ENCODE data around the gene SNU13. TPM values are rescaled to one million over a fixed set of nuclear protein-coding genes. Genes with fewer than 3 reads are reported as not detected.
"Not testable (repeated sequence)": the region's sequence is repeated elsewhere in the genome, so short reads cannot be mapped to it uniquely, and the experiment has no call there.

The SNU13 gene
- total RNA-seq = 100 to 1,000 TPM; 113 to 159 (median 126) TPM

- H3K27me3 ChIP-seq = no peaks in the 10 kb centered on the region
- peaks cover 4% of the 10 kb centered on the region for H3K36me3 ChIP-seq
- H3K4me3 ChIP-seq = peak within 1 kb of the TSS; percentile 66
- peak; percentile 96 for DNase-seq (ENCODE audit: low spot score in 2 of 2)
- TF ChIP-seq POLR2AphosphoS5 (IDR thresholded peaks at IDR 0.05) = peak; percentile 82 to 92 (median 82)
- TF ChIP-seq EP300 (IDR thresholded peaks at IDR 0.05) = no peak
- TF ChIP-seq POLR2A (IDR thresholded peaks at IDR 0.05) = peak in 1 of 2 donors; percentile 75
- peak within 1 kb of the TSS; percentile 95 for H3K27ac ChIP-seq
- H3K4me1 ChIP-seq = peaks cover 21% of the 10 kb centered on the region
- no peaks in the 10 kb centered on the region for H3K9me3 ChIP-seq
- 1% methylated on average over 60 of the region's 62 CpGs for WGBS
Observed at GRCh38 chr22:41688365-41689211, at the start of gene SNU13. Gene SNU13, minus strand, starts transcription at chr22:41688867. Its CDS starts 71 bp downstream, at chr22:41688796.

- H3K27me3 ChIP-seq, H3K9me3 ChIP-seq, H3K27ac ChIP-seq, H3K4me3 ChIP-seq, H3K36me3 ChIP-seq, H3K4me1 ChIP-seq: not testable (repeated sequence)
- 95% methylated on average over 4 of the region's 4 CpGs for WGBS
- DNase-seq (ENCODE audit: low spot score in 2 of 2) = peak in 1 of 2 donors; percentile 10
Observed at GRCh38 chr22:41733241-41733640, 44.6 kb upstream of the SNU13 start.

- H3K9me3 ChIP-seq = no peaks in the 10 kb centered on the region
- TF ChIP-seq POLR2AphosphoS5 (IDR thresholded peaks at IDR 0.05) = no peak
- TF ChIP-seq CTCF (IDR thresholded peaks at IDR 0.05) = no peak
- no peak for TF ChIP-seq POLR2A (IDR thresholded peaks at IDR 0.05)
- no peak for TF ChIP-seq EP300 (IDR thresholded peaks at IDR 0.05)
- no peak overlapping the region for H3K4me3 ChIP-seq
- H3K36me3 ChIP-seq = no peaks in the 10 kb centered on the region
- H3K27me3 ChIP-seq = no peaks in the 10 kb centered on the region
- no peaks in the 10 kb centered on the region for H3K4me1 ChIP-seq
- H3K27ac ChIP-seq = no peak overlapping the region
- DNase-seq (ENCODE audit: low spot score in 2 of 2) = peak in 1 of 2 donors; percentile 34
- 94% methylated on average over 7 of the region's 7 CpGs for WGBS
Observed at GRCh38 chr22:41732096-41732772, 43.6 kb upstream of the SNU13 start.

- H3K36me3 ChIP-seq = no peaks in the 10 kb centered on the region
- no peak for TF ChIP-seq CTCF (IDR thresholded peaks at IDR 0.05)
- TF ChIP-seq POLR2AphosphoS5 (IDR thresholded peaks at IDR 0.05) = no peak
- TF ChIP-seq EP300 (IDR thresholded peaks at IDR 0.05) = no peak
- TF ChIP-seq POLR2A (IDR thresholded peaks at IDR 0.05) = no peak
- 83% methylated on average over 2 of the region's 2 CpGs for WGBS
Observed at GRCh38 chr22:41731609-41732008, 42.9 kb upstream of the SNU13 start.

GRCh38 chr22:41725510-41726110, 36.9 kb upstream of the SNU13 start:
- 90% methylated on average over 7 of the region's 9 CpGs for WGBS
- Histone ChIP-seq H3K9me3 (no peaks in the 10 kb centered on the region), H3K36me3 (no peaks in the 10 kb centered on the region), H3K27ac (no peak overlapping the region), H3K4me1 (no peaks in the 10 kb centered on the region), H3K4me3 (no peak overlapping the region), H3K27me3 (no peaks in the 10 kb centered on the region)
- no peak for DNase-seq (ENCODE audit: low spot score in 2 of 2)
- TF ChIP-seq CTCF (IDR thresholded peaks at IDR 0.05) (no peak), POLR2A (IDR thresholded peaks at IDR 0.05) (no peak), POLR2AphosphoS5 (IDR thresholded peaks at IDR 0.05) (no peak), EP300 (IDR thresholded peaks at IDR 0.05) (no peak)

More at GRCh38 chr22:41731609-41732008, 42.9 kb upstream of the SNU13 start:
- Histone ChIP-seq H3K9me3 (no peaks in the 10 kb centered on the region), H3K4me3 (no peak overlapping the region), H3K27ac (no peak overlapping the region), H3K27me3 (no peaks in the 10 kb centered on the region), H3K4me1 (no peaks in the 10 kb centered on the region)
- DNase-seq (ENCODE audit: low spot score in 2 of 2) = no peak

GRCh38 chr22:41722496-41722895, 33.8 kb upstream of the SNU13 start:
- no peaks in the 10 kb centered on the region for H3K4me1 ChIP-seq
- DNase-seq (ENCODE audit: low spot score in 2 of 2) = no peak
- no peaks in the 10 kb centered on the region for H3K27me3 ChIP-seq
- H3K4me3 ChIP-seq = no peak overlapping the region
- TF ChIP-seq CTCF (IDR thresholded peaks at IDR 0.05) (no peak), POLR2AphosphoS5 (IDR thresholded peaks at IDR 0.05) (no peak), POLR2A (IDR thresholded peaks at IDR 0.05) (no peak), EP300 (IDR thresholded peaks at IDR 0.05) (no peak)
- H3K9me3 ChIP-seq = no peaks in the 10 kb centered on the region
- no peak overlapping the region for H3K27ac ChIP-seq
- H3K36me3 ChIP-seq = no peaks in the 10 kb centered on the region
- 33% methylated on average over 1 of the region's 1 CpG for WGBS
